Measurements from ENCODE around the gene NF1.
"Not testable (repeated sequence)": the region's sequence is repeated elsewhere in the genome, so short reads cannot be mapped to it uniquely, and the experiment has no call there.

The NF1 gene

GRCh38 chr17:31130286-31131224 lies 35.8 kb downstream of the NF1 start:
- no peak for DNase-seq (ENCODE audit: low read depth in 2 of 2, low spot score in 1 of 2)

DNA sequence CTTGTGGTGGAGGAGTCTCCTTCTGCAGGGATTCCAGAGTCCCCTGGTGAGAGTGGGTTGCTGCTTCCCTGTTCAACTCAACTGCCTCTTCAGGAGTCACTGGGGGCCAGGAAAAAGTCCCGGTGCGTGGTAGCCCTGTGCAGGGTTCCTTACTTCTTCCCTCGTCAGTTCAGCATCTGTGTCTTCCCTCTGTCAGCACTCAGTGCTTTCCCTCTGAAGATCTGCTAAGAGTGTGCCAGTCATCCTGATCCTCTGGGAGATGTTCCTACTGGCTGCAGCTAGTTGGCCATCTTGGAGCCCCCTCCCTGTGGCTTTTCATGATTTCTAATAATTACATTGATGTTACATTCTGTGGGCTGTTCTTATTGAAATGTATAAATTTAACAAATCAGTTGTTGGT lies 36.5 kb downstream of the NF1 start:
- no peak for DNase-seq (ENCODE audit: low read depth in 2 of 2, low spot score in 1 of 2)

DNA sequence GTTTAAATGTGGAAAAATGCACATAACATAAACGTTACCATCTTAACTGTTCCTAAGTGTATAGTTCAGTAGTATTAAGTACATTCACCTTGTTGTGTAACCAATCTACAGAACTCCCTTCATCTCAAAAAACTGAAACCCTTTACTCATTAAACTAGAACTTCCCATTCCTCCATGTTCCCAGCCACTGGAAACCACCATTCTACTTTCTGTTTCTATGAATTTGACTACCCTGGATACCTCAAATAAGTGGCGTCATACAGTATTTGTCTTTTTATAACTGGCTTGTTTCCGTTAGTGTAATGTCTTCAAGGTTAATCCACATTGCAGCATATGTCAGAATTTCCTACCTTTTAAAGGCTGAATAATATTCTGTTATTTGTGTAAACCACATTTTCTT lies 38.2 kb downstream of the NF1 start:
- no peak for DNase-seq (ENCODE audit: low read depth in 2 of 2, low spot score in 1 of 2)

GRCh38 chr17:31134576-31134975 lies 39.8 kb downstream of the NF1 start:
- no peak for DNase-seq (ENCODE audit: low read depth in 2 of 2, low spot score in 1 of 2)

GRCh38 chr17:31136319-31136718 lies 41.5 kb downstream of the NF1 start:
- DNase-seq (ENCODE audit: low read depth in 2 of 2, low spot score in 1 of 2): no peak

- no peak for DNase-seq (ENCODE audit: low read depth in 2 of 2, low spot score in 1 of 2)
Observed at GRCh38 chr17:31140111-31140510, 45.3 kb downstream of the NF1 start.

DNA sequence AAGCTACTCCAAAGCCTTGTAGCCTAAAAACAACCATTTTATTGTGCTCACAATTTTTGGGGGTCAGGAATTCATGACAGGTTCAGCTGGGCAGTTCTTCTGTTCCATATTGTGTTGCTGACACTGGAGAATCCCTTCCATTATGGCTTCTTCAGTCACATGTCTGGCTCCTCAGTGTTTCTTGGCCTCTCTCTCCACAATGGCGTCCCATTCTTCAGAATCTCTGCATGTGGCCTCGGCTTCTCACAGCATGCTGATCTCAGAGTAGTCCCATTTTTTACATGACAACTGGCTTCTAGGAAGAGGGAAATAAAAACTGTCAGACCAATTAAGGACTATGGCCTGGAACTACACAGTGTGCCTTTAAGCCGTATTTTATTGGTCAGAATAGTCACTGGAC lies 49.7 kb downstream of the NF1 start:
- no peak for DNase-seq (ENCODE audit: low read depth in 2 of 2, low spot score in 1 of 2)

DNA sequence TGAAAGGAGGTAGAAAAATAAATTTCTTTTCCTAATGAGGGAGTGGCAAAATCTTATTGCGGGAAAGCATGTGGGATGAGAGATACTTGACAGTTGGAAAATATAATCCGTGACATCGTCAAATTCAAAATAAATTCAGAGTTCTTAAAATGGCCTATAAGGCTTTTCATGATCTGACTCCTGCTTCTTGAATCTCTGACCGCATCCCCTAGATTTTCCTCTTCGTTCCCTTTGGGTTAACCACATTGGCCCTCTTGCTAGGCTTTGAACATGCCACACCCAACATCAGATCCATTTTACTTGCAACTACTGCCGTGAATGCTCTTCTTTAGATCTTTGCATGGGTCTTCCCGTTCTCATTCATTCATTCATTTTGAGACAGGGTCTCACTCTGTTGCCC lies 50.1 kb downstream of the NF1 start:
- no peak for DNase-seq (ENCODE audit: low read depth in 2 of 2, low spot score in 1 of 2)

- DNase-seq (ENCODE audit: low read depth in 2 of 2, low spot score in 1 of 2): no peak
Observed at GRCh38 chr17:31147507-31148202, 52.9 kb downstream of the NF1 start.

- DNase-seq (ENCODE audit: low read depth in 2 of 2, low spot score in 1 of 2): no peak
Observed at GRCh38 chr17:31148205-31148604, 53.4 kb downstream of the NF1 start.

DNA sequence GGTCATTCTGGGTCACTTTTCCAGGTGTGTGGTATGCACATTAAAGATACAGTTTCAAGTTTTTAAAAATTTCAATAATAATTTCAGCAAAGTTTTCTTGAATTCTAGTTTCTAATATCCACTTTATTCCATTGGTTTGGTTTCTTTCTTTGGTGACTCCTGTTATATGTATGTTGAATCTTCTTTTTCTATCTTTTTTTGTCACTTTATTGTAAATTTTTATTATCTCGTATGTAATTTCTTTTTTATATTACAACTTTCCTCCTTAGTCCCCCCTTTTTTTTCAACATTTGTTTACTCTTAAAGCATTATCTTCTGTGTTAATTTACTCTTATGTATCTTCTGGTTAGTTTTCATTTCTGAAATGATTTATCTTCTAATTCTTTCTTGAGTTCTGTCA lies 57.5 kb downstream of the NF1 start:
- DNase-seq (ENCODE audit: low read depth in 2 of 2, low spot score in 1 of 2): no peak

GRCh38 chr17:31155208-31155810 lies 60.5 kb downstream of the NF1 start:
- DNase-seq (ENCODE audit: low read depth in 2 of 2, low spot score in 1 of 2): no peak

GRCh38 chr17:31156326-31156725 lies 61.5 kb downstream of the NF1 start:
- no peak for DNase-seq (ENCODE audit: low read depth in 2 of 2, low spot score in 1 of 2)

- DNase-seq (ENCODE audit: low read depth in 2 of 2, low spot score in 1 of 2): not testable (repeated sequence)
Observed at GRCh38 chr17:31156864-31157263, 62.1 kb downstream of the NF1 start.

- DNase-seq (ENCODE audit: low read depth in 2 of 2, low spot score in 1 of 2): no peak
Observed at GRCh38 chr17:31158746-31159377, 64.1 kb downstream of the NF1 start.

- DNase-seq (ENCODE audit: low read depth in 2 of 2, low spot score in 1 of 2): no peak
Observed at GRCh38 chr17:31163091-31163781, 68.5 kb downstream of the NF1 start.

- DNase-seq (ENCODE audit: low read depth in 2 of 2, low spot score in 1 of 2): no peak
Observed at GRCh38 chr17:31167111-31167510, 72.3 kb downstream of the NF1 start.

- DNase-seq (ENCODE audit: low read depth in 2 of 2, low spot score in 1 of 2): no peak
Observed at GRCh38 chr17:31171701-31172100, 76.9 kb downstream of the NF1 start.

DNA sequence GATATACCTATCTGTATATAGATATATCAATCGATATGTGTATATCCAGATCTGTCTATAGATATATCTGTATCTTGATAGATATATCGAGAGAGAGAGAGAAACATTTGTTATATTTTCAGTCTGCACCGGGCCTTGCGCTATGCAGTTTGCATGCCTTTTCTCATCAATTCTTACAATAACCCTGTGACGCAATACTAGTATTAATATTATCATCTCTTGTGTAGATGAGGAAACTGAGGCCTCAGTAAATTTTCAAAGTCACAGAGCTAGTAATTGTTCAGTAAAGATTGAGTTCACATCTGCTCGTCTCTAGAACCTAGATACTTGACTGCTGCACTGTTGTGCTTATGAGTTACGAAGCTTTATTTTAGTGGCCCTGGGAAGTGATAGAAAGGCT lies 77.6 kb downstream of the NF1 start:
- DNase-seq (ENCODE audit: low read depth in 2 of 2, low spot score in 1 of 2): no peak

DNA sequence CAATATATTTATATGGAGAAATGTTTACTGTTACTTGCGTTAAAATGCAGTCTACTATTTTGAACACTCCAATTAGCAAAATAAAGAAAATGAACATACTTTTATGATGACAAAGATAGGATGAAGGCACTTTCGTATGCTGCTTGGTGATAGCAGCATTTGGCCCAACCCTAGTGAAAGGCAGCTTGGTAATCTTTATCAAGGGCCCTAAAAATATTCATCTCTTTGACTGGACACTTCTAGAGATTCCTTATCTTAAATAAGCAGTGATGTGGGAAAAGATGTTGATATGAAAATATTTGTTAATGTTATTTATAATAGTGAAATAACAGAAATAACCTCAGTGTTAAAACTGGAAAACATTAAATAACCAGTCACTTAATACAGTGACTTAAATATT lies 79.4 kb downstream of the NF1 start:
- no peak for DNase-seq (ENCODE audit: low read depth in 2 of 2, low spot score in 1 of 2)

DNA sequence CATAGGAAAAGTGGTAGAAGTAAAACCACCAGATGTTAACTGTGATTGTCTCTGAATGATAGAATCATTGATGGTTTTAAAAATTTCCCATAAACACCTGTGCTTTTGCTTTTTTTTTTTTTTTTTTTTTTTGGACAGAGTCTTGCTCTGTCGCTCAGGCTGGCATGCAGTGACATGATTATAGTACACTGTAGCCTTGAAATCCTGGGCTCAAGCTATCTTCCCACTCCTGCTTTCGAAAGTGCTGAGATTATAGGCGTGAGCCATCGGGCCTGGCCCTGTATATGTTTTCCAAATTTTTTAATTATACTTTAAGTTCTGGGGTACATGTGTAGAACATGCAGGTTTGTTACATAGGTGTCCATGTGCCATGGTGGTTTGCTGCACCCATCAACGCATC lies 80.5 kb downstream of the NF1 start:
- no peak for DNase-seq (ENCODE audit: low read depth in 2 of 2, low spot score in 1 of 2)
